ENCODE data around the gene KHDC1. TPM values are rescaled to one million over a fixed set of nuclear protein-coding genes. Genes with fewer than 3 reads are reported as not detected.

Gene KHDC1
- total and polyA plus RNA-seq, 2 of the 8 experiments (the other 6 are each of a cell fraction or from before 2014, with no cell fraction given) = 4.3 to 7.3 TPM

DNA sequence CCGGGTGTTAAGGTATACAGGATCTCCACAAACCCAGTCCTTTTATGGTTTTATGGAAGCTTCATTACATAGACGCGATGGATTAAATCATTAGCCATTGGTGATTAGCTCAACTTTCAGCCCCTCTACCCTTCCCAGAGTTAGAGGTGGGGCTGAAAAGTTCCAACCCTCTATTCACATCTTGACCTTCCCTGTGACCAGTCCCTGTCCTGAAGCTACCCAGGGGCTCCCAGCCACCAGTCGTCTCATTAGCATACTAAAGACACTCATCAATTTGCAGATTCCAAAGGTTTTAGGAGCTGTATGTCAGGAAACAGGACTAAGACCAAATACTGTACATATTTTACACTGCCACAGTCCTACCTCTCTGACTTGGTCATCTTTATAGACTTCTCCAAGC lies 58.7 kb downstream of the KHDC1 start:
- FAIRE-seq = no peak
- ChIA-PET CTCF (ENCODE audit: partially characterized antibody) (interaction anchor here (1.0 kb wide), 1 partner anchor 118 kb away, joined by 3 read pairs; no protein-coding TSS in a partner anchor), POLR2A (ENCODE audit: partially characterized antibody) (interaction anchor here (0.6 kb wide), 1 partner anchor 12 kb away, joined by 4 read pairs; no protein-coding TSS in a partner anchor)
- TF ChIP-seq SIN3A (conservative IDR thresholded peaks at IDR 0.05 in 1 of 2, IDR thresholded peaks at IDR 0.05 in 1 of 2; ENCODE audit: low read depth in 1 of 2, low read length in 2 of 2) (no peak), TCF12 (IDR thresholded peaks at IDR 0.05; ENCODE audit: low read depth, low read length) (no peak), GTF2F1 (IDR thresholded peaks at IDR 0.05; ENCODE audit: borderline replicate concordance, low read depth, low read length) (no peak), RAD21 (IDR thresholded peaks at IDR 0.05 in 1 of 2, conservative IDR thresholded peaks at IDR 0.05 in 1 of 2; ENCODE audit: low read depth in 2 of 2, low read length in 2 of 2) (no peak), ASH2L (IDR thresholded peaks at IDR 0.05; ENCODE audit: low read length) (no peak), GABPA (IDR thresholded peaks at IDR 0.05; ENCODE audit: borderline replicate concordance, insufficient read depth, low read length) (no peak), SUZ12 (IDR thresholded peaks at IDR 0.05; ENCODE audit: low read length) (no peak), CBX5 (IDR thresholded peaks at IDR 0.05; ENCODE audit: low read depth, low read length) (no peak), POLR2AphosphoS5 (IDR thresholded peaks at IDR 0.05; ENCODE audit: low read depth, low read length) (no peak)

More for the DNA sequence above, 58.7 kb downstream of the KHDC1 start:
- peaks cover 0 to 4% (median 0%) of the 10 kb centered on the region in 4 experiments; a peak in 1 of 7 replicates for H3K4me1 ChIP-seq (replicated peaks in 1 of 4; ENCODE audit: control insufficient read depth in 3 of 4, insufficient read depth in 4 of 4, low read length in 3 of 4)
- no peak overlapping the region for H2BK12ac ChIP-seq (ENCODE audit: low read depth, low read length)
- no peak overlapping the region for H3K4ac ChIP-seq (replicated peaks; ENCODE audit: insufficient read length, low read depth, low read length)
- H2AFZ ChIP-seq (ENCODE audit: low read length) = no peak overlapping the region
- no peak overlapping the region for H3K4me2 ChIP-seq (ENCODE audit: insufficient read depth in 1 of 2, low read depth in 2 of 2, low read length in 2 of 2)
- H3K9ac ChIP-seq (replicated peaks in 1 of 4; ENCODE audit: extremely low read depth in 1 of 4, low read depth in 3 of 4, low read length in 3 of 4) = no peak overlapping the region
- no peaks in the 10 kb centered on the region for H3K36me3 ChIP-seq (ENCODE audit: control insufficient read depth in 2 of 4, insufficient read depth in 4 of 4, low read length in 3 of 4)
- peaks cover 3 to 12% of the 10 kb centered on the region in 2 experiments; a peak in 3 of 4 replicates for H3K9me3 ChIP-seq (ENCODE audit: insufficient read depth in 2 of 2, low read depth in 1 of 2, low read length in 1 of 2)
- 75% methylated on average over 4 of the region's 4 CpGs; no CpG with 5 or more reads in 1 of the 2 experiments for WGBS, 2 experiments (ENCODE audit: extremely low coverage in 1 of 2, insufficient coverage in 1 of 2, insufficient read length in 1 of 2, insufficient replicate concordance in 2 of 2, low coverage in 1 of 2, low lambda C conversion rate in 2 of 2, missing lambda C conversion rate in 1 of 2)
- no peak overlapping the region for H3K4me3 ChIP-seq (ENCODE audit: extremely low read depth in 1 of 4, insufficient read depth in 2 of 4, low read depth in 3 of 4, low read length in 4 of 4)
- H2AK5ac ChIP-seq (ENCODE audit: low read depth, low read length) = no peak overlapping the region
- H3K27ac ChIP-seq (ENCODE audit: low read depth, low read length) = no peak overlapping the region
- H2BK120ac ChIP-seq (replicated peaks; ENCODE audit: low read depth, low read length) = no peak overlapping the region
- H2BK20ac ChIP-seq (ENCODE audit: low read length) = no peak overlapping the region
- no peaks in the 10 kb centered on the region for H3K79me2 ChIP-seq (ENCODE audit: control insufficient read depth in 1 of 2, insufficient read depth in 2 of 2, low read length in 2 of 2)
- H3K18ac ChIP-seq (ENCODE audit: extremely low read depth, low read length) = no peak overlapping the region; the same call in 1 of the 2 replicates
- no peaks in the 10 kb centered on the region for H3K27me3 ChIP-seq (replicated peaks in 1 of 4; ENCODE audit: control insufficient read depth in 3 of 4, extremely low read depth in 1 of 4, insufficient read depth in 3 of 4, low read length in 3 of 4)
- H3K56ac ChIP-seq (replicated peaks; ENCODE audit: insufficient read length, low read depth, low read length) = no peak overlapping the region
- no peak overlapping the region for H4K5ac ChIP-seq (ENCODE audit: insufficient read length, low read depth, low read length)
- DNase-seq (ENCODE audit: low read depth in 1 of 2, low spot score in 2 of 2) = no peak
- no peaks in the 10 kb centered on the region for H3K23me2 ChIP-seq (ENCODE audit: low read depth, low read length)
- H3K79me1 ChIP-seq (ENCODE audit: low read depth, low read length) = no peaks in the 10 kb centered on the region
- H3K14ac ChIP-seq (ENCODE audit: insufficient read length) = no peak overlapping the region
- H4K8ac ChIP-seq (ENCODE audit: extremely low read depth, insufficient read depth, low read length) = no peak overlapping the region
- H3K23ac ChIP-seq (ENCODE audit: insufficient read length) = no peak overlapping the region
- H4K91ac ChIP-seq (replicated peaks; ENCODE audit: insufficient read length, low read length) = no peak overlapping the region
- no peak overlapping the region for H2BK15ac ChIP-seq (ENCODE audit: low read length)
- no peaks in the 10 kb centered on the region for H4K20me1 ChIP-seq (replicated peaks in 1 of 2; ENCODE audit: control insufficient read depth in 1 of 2, insufficient read depth in 2 of 2, low read length in 2 of 2)
- H2BK5ac ChIP-seq (ENCODE audit: low read depth, low read length) = no peak overlapping the region

Measured in H1 (cell line).